Esophagus muscularis mucosa (tissue), 4 donors: ENCODE measurements around the gene SH3PXD2A.

Experiments
- EP300 ChIP-seq: sonication (generic); formaldehyde crosslinking; IDR thresholded peaks from one replicate; pipeline ENCODE4 v1.6.1; 2017; ENCODE audit warnings: antibody characterized with exemption
- POLR2A ChIP-seq: fragments of 450-650 bp; IDR thresholded peaks from one replicate; pipeline ENCODE4 v1.6.1; 2017; ENCODE audit warnings: antibody characterized with exemption, moderate library complexity, mild to moderate bottlenecking, low read depth
- POLR2AphosphoS5 ChIP-seq, 2 donors: sonication (generic); formaldehyde crosslinking; IDR thresholded peaks; one replicate each; pipeline ENCODE4 v1.6.1; 2017; ENCODE audit warnings: antibody characterized with exemption in 2 of 2
- TF ChIP-seq, protein P1 (sequence below), 3 experiments: fragments of 200-600 bp in 2 of 3; fragments of 450-650 bp in 1 of 3; sonication (generic) in 2 of 3; IDR thresholded peaks; one replicate each; pipeline ENCODE4 v1.5.1; 2017 to 2019; ENCODE audit warnings: antibody characterized with exemption in 3 of 3, mild to moderate bottlenecking in 2 of 3, moderate library complexity in 1 of 3

DNA sequence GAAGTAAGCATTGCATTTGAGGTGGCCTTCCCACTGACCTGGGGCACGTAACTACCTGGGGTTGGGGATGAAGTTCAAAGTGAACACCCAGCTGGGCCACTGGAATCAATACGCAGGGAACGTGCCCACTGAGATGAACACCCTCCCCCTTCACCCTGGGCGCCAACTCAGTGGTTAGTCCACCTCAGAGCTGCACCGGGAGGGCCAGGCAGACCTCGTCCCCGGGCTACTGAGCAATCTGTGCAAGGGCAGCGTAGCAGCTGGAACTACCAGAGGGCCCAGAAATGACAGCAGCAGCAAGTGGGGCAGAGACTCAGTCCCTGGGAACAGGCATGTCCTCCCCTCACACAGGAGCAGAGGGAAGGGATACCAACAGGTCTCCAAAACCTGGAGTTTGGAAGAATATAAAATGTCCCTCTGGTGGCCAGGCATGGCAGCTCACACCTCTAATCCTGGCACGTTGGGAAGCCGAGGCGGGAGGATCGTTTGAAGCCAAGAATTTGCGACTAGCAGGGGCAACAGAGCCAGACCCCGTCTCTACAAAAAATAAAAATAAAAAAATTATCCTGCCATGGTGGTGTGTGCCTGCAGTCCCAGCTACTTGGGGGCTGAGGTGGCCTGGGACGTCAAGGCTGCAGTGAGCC is 143.9 kb downstream of the SH3PXD2A start:
- TF ChIP-seq, protein P1, sequence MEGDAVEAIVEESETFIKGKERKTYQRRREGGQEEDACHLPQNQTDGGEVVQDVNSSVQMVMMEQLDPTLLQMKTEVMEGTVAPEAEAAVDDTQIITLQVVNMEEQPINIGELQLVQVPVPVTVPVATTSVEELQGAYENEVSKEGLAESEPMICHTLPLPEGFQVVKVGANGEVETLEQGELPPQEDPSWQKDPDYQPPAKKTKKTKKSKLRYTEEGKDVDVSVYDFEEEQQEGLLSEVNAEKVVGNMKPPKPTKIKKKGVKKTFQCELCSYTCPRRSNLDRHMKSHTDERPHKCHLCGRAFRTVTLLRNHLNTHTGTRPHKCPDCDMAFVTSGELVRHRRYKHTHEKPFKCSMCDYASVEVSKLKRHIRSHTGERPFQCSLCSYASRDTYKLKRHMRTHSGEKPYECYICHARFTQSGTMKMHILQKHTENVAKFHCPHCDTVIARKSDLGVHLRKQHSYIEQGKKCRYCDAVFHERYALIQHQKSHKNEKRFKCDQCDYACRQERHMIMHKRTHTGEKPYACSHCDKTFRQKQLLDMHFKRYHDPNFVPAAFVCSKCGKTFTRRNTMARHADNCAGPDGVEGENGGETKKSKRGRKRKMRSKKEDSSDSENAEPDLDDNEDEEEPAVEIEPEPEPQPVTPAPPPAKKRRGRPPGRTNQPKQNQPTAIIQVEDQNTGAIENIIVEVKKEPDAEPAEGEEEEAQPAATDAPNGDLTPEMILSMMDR (IDR thresholded peaks at IDR 0.05), result peak in 1 of 3 experiments; percentile 11
- TF ChIP-seq POLR2AphosphoS5 (IDR thresholded peaks at IDR 0.05) (no peak), POLR2A (no peak), EP300 (no peak)
